ENCODE measurements around the gene GOLGA1.
"Not testable (repeated sequence)": the region's sequence is repeated elsewhere in the genome, so short reads cannot be mapped to it uniquely, and the experiment has no call there.

GOLGA1 gene, protein sequence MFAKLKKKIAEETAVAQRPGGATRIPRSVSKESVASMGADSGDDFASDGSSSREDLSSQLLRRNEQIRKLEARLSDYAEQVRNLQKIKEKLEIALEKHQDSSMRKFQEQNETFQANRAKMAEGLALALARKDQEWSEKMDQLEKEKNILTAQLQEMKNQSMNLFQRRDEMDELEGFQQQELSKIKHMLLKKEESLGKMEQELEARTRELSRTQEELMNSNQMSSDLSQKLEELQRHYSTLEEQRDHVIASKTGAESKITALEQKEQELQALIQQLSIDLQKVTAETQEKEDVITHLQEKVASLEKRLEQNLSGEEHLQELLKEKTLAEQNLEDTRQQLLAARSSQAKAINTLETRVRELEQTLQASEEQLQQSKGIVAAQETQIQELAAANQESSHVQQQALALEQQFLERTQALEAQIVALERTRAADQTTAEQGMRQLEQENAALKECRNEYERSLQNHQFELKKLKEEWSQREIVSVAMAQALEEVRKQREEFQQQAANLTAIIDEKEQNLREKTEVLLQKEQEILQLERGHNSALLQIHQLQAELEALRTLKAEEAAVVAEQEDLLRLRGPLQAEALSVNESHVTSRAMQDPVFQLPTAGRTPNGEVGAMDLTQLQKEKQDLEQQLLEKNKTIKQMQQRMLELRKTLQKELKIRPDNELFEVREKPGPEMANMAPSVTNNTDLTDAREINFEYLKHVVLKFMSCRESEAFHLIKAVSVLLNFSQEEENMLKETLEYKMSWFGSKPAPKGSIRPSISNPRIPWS

DNA sequence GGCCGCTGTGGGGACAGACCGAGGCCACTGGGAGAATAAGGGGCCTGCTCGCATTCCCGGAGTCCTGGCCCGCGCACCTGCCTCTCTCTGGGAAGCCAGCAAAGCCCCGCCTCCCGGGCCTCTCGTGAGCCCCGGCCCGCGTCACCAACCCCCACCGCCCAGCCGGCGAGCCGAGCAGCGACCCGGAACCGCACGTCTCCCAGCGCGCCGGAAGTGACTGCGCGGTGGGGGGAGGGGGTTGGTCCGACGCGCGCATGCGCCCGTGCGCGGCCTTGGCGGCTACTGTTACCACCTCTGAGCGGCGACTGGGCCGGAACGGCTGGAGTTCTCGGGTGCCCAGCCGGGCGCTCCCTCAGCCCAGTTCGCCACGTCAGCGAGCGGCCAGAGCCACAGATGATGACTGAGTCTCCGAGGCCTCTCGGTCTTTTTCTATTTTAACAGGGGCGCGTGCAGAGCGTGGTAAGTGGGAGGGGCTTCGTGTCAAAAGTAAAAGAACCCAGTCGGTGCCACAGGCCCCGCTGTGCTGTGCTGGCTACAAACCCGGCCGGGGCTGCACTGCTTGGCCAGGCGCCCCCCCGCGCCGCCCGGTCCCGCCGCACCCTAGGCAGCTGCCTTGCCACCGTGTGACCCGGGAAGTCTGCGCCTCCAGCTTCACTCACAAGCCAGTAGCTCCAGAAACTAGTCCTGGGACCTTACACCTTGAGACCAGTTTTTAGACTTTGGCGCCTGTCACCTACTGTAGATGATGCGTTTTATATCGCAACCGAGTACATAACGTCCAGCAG is at the start of gene GOLGA1:
GOLGA1 (minus strand) TSS at position 190 of the 785 bp plus-strand sequence. CDS start 2,372 bp downstream, outside the sequence.
- DNase-seq = peak; percentile 72

DNA sequence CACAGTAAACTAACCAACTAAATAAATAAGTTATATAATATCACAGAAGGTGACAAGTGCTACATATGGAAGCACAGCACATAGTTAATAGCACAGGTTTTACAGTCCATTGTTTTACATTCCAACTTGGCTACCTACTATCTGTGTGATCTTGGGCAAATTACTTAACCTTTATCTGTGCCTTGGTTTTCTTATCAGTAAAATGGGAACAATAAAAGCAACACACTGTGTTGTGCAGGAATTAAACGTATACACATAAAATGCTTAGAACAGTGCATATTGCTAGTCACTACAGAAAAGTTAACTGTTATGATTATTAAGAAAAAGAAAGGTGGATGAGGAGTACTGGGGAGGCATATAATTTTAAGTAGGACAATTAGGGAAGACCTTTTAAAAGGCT is 42.8 kb upstream of the GOLGA1 start:
- DNase-seq = no peak

DNA sequence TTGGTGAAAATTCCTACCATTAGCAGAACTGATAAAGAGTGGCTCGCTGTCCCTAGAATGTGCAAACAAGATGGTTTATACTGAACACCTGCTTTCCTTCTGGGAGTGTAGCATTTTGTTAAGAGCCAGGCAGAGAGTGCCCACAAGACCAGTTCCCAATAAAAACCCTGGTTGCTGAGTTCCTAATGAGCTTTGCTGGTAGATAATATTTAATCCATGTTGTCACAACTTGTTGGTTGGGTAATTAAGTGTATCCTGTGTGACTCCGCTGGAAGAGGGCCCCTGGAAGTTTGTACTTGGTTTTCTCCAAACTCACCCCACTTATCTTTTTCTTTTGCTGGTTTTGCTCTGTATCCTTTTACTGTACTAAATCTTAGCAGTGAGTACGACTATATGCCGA is 39.5 kb upstream of the GOLGA1 start:
- DNase-seq = no peak

DNA sequence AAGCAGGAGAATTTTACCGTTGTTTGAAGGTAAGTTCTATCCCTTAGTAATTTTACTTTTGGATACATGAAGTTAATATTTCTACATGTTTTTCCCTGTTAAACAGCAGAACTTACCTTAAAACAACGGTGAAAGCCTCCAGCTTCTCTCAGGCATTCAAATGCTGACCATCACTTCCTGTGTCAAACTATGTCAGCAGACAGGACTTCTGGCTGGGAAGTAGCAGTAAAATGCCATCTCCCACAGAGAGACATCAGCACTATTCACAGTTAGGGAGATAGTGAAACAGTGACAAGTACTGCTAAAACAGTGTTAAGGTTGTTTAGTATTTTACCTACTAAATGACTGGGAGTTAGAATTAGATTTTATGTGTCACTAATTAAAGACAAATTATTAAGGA is 34.2 kb upstream of the GOLGA1 start:
- DNase-seq = no peak

DNA sequence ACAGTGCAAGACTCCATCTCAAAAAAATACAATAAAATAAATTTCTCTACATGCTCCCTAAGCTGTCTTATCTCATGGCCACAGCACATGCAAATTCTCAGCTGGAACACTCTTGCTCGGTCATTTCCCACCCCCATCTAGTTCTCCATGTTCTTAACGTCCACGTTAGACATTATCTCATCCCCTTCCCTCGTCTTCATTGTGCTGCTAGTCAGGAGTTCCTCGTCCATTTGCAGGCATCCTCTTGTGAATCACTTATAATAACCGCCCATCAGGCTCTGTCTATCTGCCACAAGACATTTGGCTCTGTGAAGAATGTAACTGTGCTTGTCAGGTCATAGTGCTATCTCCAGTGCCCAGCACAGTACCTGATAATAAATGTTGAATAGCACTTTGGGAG is 32.9 kb upstream of the GOLGA1 start:
- DNase-seq = no peak

DNA sequence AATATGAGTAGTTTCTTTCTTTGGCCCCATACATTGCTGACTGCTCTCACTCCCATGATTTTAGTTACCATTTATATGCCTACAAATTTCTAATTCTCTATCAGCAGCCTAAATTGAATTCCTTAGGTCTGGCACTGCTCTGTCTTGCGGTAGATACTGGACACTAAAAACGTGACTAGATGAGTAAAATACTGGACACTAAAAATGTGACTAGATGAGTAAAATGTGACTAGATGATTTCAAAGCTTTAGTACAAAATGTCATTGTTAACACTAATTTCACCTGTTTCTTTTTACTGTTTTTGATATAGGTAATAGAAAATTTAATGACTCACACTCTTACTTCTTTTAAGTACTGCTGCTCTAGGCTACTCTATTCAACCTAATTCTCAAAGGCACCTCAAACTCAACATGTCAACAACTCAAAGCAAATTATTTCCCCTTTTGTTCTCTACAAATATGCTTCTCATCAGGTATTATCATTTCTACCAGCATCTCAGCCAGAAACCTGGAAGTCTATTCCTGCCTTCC is 31.4 kb upstream of the GOLGA1 start:
- no peak for DNase-seq

DNA sequence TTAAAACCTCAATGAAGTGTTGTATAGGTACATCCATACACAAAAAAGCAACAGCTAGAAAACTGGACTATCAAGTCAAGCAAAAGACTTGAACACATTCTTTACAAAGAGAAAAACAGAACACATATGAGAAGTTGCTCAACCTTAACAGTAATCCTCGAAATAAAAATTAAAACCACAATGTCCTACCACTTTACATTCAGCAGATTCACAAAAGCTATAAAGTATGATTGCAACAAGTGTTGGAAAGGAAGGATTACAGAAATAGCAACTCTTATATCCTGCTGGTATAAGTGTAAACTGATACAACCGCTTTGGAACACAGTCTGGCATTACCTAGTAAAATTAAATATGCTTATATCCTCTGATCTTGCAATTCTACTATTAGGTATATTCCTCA is 28.5 kb upstream of the GOLGA1 start:
- no peak for DNase-seq

DNA sequence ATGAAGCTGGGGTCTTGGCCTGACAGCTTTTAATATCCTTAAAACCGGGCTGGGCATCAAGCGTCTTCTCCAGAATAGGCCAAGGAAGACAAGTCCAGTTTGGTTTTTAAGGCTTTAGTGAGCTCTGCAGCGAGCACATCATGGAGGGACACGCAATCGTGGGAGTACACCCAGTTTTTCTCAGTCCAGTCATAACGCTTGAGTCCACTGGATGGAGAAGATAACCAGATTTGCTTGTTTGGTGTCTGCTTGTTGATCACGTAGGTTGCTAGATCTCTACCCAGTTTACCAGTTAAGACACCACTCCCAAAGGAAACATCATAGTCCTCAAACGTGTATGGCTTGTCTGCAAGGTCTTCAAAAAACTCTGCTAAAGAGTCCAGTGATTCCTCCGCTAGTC is 27.4 kb upstream of the GOLGA1 start:
- no peak for DNase-seq

DNA sequence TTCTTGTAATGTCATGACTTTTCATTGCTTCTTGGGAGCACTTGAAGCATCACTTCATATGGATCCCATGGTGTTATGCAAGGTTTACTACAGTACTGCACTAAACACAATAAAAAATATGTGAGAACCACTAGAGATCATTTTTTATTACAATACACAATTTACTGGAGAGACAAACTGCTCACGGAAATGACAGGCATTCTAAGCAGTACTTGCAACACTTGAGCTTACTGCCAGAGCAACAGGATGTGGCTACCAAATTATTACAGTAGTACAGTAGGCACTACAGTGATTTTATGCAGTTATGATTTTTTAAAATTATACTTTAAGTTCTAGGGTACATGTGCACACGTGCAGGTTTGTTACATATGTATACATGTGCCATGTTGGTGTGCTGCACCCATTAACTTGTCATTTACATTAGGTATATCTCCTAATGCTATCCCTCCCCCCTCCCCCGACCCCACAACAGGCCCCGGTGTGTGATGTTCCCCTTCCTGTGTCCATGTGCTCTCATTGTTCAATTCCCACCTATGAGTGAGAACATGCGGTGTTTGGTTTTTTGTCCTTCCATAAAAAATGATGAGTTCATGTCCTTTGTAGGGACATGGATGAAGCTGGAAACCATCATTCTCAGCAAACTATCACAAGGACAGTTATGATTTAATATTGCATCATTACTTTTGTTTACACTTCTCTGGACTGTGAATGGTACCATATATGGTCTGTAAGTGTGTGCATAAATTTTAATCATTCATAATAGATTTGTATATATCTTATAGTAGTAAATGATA is 25.1 kb upstream of the GOLGA1 start:
- DNase-seq = not testable (repeated sequence)

DNA sequence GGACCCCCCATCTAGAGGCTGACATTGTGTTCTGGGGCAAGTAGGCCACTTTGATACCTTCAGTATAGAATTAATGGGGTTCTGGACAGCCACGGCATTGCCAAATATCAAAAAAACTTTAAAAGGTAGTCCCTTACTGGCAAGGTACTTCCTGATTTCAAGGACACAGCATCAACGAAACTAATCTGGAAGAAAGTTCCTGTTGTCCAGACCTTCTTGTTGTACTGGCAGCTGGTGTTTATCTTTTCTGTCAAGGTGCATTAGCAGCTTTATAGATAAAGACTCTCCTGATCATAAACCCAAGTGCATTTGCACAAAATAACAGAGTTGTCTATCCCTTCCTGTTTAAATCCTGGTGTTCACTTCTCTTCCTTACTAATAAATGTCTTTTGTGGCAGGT is 23.7 kb upstream of the GOLGA1 start:
- DNase-seq = no peak

DNA sequence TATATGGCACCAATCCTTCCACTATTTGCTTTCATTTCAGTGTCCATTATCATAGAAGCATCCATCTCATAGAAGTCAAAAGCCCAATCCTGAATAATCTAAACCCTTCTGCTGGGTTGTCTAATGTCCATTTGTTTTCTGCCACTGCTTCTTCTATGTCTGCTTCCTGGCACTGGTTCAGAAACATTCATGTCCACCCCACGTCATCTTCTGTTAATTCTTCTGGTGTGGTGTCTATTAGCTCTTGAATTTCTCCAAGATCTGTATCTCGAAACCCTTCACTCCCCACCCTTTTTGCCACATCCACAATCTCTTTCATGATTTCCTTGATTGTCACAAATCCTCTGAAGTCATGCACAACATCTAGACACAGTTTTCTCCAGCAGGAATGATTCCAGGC is 23.2 kb upstream of the GOLGA1 start:
- no peak for DNase-seq

DNA sequence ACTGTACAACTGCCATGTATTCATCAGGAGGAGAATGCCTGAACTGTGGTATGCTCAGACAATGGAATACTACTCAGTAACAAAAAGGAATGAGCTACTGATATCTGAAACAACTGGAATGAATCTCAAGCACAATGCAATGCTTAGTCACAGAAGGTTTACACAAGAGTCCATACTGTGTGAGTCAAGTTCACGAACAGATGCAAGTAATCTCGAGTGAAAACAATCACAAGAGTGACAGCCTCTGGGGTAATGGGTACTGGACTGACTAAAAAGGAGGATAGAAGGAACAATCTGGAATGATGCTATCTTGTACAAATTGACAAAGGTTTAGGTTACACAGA is 19.5 kb upstream of the GOLGA1 start:
- no peak for DNase-seq

DNA sequence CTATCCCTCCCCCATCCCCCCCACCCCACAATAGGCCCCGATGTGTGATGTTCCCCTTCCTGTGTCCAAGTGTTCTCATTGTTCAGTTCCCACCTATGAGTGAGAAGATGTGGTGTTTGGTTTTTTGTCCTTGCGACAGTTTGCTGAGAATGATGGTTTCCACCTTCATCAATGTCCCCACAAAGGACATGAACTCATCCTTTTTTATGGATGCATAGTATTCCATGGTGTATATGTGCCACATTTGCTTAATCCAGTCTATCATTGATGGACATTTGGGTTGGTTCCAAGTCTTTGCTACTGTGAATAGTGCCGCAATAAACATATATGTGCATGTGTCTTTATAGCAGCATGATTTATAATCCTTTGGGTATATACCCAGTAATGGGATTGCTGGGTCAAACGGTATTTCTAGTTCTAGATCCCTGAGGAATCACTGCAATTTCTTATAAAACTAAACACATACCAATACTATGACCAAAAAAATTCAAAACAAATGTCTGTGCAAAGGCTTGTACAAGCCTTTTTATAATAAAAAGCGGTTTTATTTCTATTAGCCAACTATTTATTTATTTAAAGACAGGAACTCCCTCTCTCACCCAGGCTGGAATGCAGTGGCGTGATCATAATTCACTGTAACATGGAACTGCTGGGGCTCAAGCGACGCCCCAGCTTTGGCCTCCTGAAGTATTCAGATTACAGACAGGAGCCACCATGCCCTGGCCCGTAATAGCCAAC is 19.0 kb upstream of the GOLGA1 start:
- not testable (repeated sequence) for DNase-seq

DNA sequence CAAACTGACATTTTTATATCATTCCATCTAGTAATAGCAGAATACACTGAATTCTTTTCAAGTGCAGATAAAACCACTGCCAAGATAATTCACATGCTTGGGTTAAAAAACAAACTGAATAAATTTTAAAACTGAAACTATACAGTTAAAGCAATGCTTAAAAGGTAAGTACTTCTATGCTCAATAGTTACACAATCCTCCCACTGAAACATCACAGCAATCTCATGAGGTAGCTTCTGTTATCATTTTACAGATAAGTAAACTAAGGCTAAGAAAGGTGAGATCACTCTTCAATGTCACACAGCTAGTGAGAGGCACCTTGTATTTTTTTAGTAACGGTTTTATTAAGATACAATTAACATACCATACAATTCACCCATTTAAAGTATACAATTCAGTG is 13.4 kb upstream of the GOLGA1 start:
- no peak for DNase-seq

DNA sequence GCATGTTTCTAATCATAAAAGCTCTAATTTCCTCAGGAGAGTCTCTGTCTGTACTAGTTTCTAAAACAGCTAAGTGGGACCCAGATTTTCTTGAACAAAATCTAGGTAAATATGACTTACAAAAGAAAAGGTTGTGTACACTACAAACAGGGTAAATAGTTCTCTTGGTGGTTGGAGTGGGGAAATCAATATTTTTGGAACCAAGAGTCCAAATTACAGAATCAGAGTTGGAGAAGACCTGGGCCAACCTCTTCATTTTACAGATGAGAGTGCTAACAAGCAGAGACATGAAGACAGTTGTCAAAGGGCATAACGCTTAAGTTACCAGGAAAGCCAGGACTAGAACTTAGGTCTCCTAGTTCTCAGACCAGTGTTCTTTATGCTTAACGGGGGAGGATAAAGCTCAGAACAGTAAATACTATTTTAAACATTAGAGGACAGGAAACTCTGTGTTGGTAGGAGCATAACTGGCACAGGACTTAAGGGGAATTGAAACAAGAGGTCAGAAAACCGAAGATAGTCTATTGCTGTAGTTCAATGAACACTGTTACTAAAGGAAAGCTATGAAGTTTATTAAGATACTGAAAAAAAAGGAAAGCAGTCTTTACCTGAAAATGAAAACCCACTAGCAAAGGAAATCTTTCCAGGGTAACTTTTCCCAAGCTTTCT is 9.3 kb upstream of the GOLGA1 start:
- DNase-seq = no peak

DNA sequence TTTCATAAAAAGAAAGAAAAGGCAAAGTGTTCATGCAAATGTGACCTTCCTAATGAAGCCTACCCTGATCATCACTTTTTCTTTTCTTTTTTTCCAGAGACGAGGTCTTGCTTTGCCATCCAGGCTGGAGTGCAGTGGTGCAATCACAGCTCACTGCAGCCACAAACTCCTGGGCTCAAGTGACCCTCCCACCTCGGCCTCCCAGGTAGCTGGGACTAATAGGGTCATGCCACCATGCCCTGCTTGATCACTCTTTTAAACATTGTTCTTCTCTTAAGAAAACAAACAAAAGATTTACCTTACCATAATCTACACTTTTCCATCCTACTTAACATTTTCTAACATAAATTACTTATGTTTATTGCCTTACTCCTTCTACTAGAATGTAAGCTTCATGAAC is 8.5 kb upstream of the GOLGA1 start:
- DNase-seq = no peak

DNA sequence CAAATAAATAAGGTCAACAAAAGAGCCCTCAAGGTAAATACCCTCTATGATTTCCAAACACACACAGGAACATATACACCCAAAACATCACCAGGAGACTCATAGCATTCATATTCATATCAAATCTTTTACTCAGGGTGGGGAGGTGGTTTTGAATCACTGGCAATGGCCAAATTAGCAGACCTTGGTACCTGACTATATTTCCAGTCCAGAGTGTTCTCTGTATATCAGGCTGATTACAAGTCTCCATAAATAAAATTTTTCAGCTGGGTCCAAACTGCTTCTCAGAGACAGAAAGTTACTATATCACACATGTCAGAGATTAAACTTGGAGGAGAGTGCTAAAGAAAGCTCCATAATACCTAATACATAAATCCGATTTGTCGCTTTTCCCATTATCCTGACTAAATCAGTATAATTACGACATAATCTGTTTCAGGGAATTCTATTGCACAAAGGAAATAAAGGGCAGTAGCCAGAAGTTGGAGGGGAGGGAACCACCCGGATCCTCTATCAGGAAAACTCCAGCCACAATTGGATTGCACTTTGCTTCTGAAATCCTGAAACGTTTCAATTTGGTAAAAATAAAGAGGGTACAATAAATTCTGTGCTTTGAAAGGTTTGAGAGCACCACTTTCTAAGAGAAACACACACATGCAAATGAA is 7.0 kb upstream of the GOLGA1 start:
- no peak for DNase-seq

DNA sequence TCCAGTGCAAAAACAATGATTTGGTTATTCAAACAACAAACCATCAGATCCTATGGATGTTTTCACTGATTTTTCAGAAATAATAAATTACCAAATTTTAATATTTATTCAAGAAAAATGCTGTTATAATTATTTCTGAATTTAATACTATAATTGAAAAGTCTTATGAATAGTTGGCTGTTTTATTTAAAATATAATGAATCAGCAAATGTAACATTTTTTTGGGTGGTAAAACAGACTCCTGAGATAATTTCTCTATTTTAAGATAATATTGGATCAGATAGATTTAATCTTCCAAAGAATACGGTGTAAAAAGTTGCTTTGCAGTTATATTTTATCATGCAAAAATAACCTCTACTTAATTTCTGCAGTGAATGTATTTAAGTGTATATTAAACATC is 5.3 kb upstream of the GOLGA1 start:
- DNase-seq = no peak

DNA sequence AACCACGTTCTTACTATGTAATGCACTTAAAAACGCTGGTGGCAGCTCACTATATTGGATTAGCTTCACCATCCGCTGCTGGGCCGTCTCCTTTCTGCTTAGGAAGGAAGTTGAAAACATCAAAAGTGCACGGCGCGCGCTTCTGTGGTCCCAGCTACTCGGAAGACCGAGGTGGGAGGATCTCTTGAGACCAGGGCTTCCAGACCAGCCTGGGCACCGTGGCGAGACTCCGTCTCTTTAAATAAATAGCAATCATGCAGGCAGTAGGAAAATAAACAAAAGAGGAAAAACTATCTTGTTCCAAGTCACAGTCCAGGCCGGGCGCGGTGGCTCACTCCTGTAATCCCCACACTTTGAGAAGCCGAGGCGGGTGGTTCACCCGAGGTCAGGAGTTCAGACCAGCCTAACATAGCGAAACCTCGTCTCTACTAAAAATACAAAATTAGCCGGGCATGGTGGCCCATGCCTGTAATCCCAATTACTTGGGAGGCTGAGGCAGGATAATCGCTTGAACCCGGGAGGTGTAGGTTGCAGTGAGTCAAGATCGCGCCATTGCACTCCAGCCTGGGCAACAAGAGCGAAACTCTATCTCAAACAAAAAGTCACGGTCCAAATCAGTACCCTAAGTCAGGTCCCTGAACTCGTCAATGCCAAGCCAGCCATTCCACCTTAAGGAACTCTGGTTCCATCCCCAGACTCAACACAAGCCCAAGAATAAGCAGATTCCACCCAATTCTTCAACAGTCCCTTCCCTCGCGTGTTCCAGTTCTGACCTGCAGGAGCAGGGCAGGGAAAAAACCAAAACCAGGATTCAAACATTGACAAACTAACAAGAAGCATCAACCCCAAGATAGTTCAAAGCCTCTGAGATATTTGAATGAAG is 1.0 kb upstream of the GOLGA1 start:
- no peak for DNase-seq

DNA sequence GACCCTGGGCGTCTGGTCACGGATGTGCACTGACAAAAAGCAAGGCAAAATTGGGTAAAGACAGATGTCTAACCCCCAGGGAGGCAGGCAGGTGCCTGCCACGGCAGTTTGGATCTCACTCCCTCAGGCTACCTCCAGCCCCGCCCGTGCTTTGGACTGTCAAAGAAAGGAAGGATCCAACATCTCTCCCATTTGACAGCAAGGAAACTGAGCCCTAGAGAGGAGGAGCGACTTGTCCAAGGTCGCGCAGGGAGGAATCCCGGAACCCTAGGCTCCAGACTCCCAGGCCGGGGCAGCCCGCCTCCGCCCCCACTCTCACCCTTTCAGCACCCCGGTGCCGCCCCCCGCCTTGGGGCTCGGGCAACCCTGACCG is 376 bp downstream of the GOLGA1 start:
- DNase-seq = no peak
